Activated naive CD4-positive, alpha-beta T cell (primary cell): ENCODE data around the gene LZTS2.
A peak's percentile ranks its signal among the peaks of the same experiment; 100 is the strongest.

Experiments
- DNase-seq, 4 experiments: peaks; one replicate each; lab custom pipeline; 2025; lab: John Stamatoyannopoulos, UW

The LZTS2 gene

DNA sequence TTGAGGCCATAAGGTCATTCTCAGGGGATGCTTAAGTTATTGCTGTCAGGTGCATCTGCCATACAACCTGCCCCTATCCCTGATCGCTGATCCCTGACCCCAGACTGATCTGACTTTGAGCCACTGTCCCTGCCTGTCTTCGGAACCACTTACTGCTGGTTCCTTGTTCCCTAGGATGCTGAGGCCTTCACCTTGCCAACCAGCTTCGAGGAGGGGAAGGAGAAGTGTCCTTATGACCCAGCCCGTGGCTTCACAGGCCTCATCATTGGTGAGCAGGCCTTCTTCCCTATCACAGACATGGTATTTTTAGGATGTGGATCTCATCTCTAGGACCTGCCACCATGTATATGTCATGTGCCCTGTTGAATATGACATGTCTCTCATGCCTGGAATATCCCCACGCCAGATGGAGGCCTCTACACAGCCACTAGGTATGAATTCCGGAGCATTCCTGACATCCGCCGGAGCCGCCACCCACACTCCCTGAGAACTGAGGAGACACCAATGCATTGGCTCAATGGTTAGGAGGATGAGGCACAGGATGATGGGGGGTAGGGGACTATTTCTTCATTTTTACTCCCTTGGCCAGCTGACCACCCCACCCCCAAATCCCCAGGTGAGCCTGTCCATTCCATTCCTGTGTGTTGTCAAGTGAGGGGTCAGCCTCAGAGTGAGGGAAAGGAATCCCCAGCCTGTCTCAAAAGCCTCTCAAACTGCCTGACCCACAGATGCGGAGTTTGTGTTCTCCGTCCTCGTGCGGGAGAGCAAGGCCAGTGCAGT is 21.3 kb upstream of the LZTS2 start:
- no peak for DNase-seq

DNA sequence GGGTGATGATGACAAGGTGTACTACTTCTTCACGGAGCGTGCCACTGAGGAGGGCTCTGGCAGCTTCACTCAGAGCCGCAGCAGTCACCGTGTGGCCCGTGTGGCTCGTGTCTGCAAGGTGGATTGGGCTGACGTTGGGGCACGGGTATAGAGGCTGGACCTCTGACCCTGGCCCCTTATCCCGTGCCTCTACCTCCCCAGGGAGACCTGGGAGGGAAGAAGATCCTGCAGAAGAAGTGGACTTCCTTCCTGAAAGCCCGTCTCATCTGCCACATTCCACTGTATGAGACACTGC is 20.8 kb upstream of the LZTS2 start:
- DNase-seq: no peak

DNA sequence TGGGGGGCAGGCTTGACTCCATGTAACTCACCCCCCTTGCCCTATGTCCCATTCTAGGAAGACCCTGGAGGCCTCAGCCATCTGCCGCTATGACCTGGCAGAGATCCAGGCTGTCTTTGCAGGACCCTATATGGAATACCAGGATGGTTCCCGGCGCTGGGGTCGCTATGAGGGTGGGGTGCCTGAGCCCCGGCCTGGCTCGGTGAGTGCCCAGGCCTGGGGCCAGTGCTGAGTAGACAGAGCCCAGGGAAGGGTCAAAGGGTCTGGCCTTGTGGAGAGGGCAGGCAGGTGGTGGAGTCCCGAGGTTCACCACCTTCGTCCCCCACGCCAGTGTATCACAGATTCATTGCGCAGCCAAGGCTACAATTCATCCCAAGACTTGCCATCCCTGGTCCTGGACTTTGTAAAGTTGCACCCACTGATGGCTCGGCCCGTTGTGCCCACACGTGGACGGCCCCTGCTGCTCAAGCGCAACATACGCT is 19.8 kb upstream of the LZTS2 start:
- DNase-seq: no peak

DNA sequence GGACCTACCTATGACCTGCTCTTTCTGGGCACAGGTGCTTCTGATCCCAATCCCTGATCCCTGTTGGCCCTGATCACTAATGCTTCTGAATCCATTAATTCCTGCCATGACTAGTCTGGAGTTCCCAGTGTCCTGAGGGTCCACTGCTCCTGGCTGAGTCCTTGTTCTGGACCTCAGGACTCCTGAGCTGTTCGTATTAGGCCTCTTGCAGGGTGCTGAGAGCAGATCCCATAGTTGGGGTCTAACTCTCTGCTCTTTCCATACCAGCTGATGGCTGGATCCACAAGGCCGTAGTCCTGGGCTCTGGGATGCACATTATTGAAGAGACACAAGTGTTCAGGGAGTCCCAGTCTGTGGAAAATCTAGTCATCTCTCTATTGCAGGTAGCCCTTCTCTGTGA is 19.3 kb upstream of the LZTS2 start:
- DNase-seq: no peak

DNA sequence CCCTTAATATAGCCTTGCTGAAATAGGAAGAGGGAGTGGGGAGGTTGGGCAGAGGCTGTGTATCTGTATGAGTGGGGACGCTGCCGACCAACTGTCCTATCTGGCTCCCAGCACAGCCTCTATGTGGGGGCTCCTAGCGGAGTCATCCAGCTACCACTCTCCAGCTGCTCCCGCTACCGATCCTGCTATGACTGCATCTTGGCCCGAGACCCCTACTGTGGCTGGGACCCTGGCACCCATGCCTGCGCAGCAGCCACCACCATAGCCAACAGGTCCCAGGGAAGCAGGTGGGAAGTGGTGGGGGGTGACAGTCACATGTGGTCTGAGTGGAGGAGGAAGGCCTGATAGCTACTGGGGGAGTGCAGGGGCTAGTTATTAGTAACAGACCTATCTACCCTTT is 18.9 kb upstream of the LZTS2 start:
- no peak for DNase-seq

DNA sequence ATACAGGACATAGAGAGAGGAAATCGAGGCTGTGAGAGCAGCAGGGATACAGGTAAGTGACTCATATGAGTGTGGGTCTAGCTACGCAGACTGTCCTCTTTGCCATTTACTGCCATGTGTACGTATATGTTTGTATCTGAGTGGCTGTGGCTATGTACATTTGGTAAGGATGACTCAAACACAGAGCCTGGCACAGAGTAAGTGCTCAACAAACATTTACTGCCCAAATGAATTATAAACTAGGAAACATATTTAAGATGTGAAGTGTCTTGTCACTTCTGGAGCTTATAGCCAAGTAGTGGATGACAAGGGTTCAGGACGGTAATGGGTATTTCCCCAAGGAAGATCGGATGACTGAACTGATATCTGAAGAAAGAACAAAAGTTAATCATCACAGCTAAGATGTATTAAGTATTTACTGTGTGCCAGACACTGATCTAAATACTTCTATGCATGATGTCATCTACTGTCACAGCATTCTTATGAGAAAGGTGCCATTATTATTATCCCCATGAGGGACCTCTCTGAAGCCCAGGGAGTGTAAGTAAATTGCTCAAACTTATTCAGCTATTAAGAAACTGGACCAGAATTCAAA is 18.3 kb upstream of the LZTS2 start:
- DNase-seq: no peak

DNA sequence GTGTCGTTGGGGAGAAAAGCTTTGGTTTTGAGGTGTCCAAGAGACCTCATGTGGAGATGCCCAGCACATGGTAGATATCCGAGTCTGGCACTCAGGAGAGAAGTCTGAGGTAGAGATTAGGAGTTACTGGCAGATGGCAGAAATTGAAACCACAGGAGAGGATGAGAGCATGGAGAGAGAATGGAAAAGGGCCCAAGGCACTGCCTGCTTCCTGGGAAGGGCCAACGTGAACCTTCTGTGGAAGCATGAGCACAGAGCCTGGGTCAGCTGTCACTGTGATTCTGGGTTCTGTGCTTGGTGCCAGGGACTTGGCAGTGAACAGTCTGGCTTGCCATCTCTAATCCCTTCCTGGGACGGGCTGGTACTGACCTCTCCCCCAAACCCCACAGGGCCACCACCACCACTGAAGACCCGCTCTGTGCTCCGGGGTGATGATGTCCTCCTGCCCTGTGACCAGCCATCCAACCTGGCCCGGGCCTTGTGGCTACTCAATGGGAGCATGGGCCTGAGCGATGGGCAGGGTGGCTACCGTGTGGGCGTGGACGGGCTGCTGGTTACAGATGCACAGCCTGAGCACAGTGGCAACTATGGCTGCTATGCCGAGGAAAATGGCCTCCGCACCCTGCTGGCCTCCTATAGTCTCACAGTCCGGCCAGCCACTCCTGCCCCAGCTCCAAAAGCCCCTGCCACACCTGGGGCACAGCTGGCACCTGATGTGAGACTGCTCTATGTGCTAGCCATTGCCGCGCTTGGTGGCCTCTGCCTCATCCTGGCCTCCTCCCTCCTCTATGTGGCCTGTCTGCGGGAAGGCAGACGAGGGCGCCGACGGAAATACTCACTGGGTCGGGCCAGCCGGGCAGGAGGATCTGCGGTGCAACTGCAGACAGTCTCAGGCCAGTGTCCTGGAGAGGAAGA is 16.4 kb upstream of the LZTS2 start:
- no peak for DNase-seq

DNA sequence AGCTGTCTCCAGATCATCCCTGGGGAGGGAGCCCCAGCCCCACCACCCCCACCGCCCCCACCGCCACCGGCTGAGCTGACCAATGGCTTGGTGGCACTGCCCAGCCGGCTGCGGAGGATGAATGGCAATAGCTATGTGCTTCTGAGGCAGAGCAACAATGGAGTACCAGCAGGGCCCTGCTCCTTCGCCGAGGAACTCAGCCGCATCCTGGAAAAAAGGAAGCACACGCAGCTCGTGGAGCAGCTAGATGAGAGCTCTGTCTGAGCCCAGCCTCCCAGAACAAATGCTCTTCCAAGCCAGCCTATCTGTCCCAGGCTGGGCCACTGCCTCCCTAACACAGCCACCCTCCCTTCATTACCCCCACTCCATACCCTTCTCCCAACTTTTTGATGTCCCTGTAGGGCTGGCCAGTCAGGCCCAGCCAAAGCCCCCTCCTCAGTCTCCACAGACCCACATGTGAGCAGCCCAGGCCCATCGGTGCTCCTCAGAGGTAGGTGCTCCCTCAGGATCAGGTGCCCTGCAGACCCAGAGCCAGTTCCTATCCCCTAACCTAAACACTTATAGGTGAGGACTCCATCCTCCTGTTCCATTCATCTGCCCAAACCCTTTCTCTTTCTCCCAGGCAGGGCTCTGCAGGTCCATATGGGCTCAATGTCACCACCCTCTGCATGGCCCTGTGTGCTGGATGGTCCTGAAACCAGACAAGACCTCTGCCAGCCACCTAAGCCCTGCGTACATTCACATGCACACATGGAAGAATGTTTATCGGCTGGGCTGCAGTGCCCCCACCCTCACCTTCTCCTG is 15.5 kb upstream of the LZTS2 start:
- no peak for DNase-seq

DNA sequence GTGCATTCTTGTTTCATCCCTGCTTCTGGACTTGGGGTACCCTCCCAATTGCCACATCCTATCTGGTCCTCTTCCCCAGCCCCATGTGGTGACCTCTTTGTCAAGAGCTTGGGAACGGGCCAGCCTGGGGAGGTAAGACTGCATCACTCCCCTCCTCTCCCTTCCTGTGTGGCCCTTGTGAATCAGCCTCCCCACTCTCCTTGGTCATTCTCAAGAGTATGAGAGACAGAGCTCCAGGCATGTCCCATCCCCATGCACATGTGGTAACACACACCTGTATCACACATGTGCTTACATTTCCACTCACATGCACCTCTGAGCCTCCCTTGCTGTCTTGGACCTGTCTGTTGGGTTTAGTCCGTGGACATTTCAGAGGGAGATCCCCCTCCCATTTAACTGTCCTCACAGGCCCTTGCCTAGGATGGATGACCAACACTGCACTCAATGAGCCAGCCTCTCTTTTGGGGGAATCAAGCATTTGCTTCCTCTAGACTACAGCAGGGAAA is 14.9 kb upstream of the LZTS2 start:
- DNase-seq: no peak

DNA sequence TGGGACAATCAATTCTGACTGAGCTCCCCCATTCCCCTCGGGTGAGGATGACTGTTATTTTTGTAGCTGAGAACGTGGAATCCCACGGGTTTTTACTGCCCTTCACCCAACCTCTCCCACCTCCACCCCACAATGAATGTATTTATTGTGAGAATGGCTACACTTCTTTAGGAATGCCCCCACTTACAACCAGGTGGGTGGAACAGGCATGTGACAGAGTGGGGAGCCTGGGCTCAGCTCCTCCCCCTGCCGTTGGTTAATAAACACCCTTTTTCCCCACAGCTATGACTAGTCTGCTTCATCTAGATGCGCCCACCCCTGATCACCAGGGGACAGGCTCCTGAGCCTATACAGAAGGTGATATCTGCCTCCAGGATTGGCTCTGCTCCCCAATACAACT is 14.3 kb upstream of the LZTS2 start:
- DNase-seq: no peak

DNA sequence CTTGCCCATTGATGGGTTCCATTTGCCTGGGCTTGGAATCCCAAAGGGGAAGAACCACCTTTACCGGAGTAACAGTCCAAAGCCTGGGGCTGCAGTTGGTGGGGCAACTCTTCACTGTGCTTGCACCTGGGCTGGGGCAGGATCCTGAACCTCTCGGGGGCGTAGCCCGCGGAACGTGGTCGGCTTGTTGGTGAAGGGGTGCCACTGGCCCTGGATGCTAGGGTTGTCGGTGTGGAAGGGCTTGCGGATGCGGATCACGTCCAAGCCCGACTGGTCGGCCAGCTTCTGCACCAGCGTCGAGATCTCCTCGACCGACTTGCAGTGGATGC is 13.0 kb upstream of the LZTS2 start:
- DNase-seq: no peak

DNA sequence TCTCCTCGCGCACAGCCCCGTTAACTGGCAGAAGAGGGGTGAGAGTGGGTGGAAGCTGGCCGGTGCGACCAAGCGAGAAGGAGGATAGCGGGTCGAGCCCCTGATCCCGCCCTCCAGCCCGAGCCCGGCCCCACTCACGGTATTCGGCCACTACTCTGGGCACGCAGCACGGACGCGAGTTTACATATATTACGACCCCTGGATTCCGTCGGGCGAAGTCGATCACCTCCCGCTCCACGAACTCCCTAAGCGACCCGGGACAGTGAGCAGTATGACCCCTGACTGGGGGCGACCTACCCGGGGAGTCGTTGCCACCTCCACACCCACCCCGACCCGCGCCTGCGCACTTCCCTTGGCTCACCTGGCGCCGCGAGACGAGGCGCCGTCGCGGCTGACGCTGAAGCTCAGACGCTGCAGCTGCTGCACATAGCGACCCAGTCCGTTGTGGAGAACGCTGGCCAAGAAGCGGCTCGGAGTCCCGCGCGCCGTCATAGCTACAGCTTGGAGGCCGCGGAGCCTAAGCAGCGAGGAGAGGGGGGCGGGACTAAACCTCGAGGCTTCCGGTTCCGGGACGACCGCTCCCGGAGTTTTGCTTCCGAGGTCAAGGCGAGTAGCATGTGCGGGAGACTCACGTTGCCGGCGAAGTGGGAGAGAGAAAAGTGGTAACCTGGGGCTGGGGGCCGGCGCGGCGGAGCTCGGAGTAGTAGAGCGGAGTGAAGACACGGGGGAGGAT is 12.5 kb upstream of the LZTS2 start, which contains the start of the genes MRPL43 and TWNK:
MRPL43 (minus strand) TSS at position 546 of the 733 bp plus-strand sequence; CDS start at position 492, 54 bp downstream.
TWNK (plus strand) TSS at position 592 of the 733 bp plus-strand sequence. CDS start 668 bp downstream, outside the sequence.
- DNase-seq: peak; percentile 66 to 84 (median 76)

DNA sequence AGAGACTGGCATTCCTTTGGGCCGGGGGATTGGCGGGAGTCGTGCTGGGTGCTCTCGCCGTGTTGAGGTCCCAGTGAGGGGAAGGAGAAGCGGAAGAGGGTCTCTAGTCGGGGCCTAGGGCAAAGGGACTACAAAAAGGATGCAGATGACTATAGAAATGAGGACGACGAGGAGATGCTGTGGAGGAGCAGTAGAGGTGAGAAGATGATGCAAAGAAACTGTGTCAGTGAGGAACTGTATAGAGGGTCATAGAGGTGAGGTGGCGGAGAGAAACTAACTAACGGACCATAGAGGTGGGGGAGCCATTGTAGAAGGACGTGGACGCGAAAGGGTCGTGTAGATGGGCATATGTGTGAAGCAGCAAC is 11.9 kb upstream of the LZTS2 start:
- no peak for DNase-seq

DNA sequence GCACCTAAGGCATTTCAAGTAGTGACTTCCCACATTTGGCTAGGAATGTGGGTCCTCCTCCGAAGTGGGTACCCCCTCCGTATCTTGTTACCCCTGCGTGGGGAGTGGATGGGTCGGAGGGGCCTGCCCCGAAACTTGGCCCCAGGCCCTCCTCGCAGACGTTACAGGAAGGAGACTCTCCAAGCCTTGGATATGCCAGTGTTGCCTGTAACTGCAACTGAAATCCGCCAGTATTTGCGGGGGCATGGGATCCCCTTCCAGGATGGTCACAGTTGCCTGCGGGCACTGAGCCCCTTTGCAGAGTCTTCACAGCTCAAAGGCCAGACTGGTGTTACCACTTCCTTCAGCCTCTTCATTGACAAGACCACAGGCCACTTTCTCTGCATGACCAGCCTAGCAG is 11.4 kb upstream of the LZTS2 start:
- no peak for DNase-seq

DNA sequence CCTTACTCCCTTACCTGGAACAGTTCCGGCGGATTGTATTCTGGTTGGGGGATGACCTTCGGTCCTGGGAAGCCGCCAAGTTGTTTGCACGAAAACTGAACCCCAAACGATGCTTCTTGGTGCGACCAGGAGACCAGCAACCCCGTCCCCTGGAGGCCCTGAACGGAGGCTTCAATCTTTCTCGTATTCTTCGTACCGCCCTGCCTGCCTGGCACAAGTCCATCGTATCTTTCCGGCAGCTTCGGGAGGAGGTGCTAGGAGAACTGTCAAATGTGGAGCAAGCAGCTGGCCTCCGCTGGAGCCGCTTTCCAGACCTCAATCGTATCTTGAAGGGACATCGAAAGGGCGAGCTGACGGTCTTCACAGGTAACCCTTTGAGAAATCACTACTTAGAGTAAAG is 10.5 kb upstream of the LZTS2 start:
- no peak for DNase-seq

DNA sequence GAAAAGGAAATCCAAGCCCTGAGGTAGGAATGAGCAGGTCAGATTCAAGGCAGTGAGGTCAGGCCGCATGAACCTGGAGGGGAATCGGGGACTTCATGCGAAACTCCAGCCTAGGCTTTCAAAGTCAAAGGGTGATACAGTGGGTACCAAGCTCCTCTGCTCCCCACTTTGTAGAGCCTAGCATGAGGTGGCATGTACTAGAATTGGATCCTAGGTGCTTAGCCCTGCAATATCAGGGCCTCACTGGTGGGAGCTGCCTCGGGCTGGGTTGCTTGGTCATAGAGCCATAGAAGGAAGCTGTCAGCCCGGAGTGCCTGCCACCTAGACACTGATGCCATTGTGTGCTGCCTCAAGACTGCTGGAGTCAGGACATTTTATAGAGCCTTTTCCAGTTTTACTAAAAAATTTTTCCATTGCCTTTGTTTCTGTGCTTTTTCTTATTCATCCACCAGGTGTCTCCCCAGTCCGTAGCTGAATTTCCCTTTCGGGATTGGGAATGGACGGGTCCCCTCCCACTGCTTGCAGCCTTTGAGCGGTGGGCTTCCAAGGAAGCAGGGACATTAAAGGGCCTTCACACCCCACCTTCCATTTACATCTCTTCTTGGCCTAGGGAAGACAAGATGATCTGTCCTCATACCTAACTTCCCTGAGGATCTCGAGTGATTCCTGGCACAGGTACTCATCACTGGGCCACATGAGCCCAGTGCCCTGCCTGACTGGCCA is 5.5 kb upstream of the LZTS2 start:
- DNase-seq: no peak

DNA sequence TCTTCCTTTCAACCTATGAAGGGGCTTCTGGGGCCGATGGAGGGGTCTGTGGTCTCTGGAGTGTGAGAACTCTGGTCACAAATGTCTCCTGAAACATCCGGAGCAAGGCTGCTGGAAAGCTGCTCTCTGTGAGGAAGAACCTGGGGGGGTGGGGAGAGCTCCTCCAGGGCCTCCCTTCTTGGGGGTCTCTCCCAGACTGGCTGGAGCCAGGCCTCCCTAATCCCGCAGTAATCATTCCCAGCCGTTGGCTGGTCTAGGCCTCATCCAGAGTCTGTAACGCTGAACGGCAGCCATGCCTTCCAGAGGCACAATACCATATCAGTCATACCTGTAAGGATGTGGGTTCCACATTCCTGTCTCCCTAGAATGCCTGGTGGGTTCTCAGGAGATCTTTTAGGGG is 4.4 kb upstream of the LZTS2 start:
- DNase-seq: no peak

DNA sequence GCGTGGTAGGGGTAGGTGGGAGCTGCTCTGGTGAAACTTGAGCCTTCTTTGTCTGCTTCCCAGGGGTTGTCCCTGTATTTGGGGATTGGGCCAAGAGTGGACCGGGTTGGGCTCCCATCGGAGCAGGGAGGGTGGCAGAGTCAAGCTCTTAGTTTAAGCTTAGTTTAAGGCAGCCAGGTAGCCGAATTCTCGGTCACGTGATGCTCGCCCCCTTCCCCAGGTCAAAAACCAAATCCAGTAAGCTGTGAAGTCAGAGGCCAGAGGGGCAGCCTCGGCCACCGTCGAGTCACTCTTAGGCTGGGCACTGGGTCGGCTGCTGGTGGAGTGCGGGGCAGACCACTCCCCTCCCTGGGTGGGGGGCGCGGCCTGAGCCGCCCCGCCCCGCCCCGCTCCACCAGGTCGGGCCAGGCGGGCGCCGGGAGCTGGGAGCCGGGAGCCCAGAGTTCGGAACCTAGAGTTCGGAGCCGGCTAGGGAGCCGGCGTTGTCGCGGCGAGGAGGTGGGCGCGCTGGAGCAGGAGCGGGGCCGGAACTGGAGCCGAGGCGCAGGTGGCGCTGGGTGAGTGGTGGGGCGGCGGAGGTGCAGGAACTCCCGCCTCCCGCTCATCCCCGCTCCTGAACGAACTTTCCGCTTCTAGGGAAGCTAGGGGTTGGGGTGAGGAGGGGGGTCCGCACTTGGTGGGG is 2.8 kb upstream of the LZTS2 start:
- DNase-seq: peak in 2 of 4 experiments; percentile 25 to 52

DNA sequence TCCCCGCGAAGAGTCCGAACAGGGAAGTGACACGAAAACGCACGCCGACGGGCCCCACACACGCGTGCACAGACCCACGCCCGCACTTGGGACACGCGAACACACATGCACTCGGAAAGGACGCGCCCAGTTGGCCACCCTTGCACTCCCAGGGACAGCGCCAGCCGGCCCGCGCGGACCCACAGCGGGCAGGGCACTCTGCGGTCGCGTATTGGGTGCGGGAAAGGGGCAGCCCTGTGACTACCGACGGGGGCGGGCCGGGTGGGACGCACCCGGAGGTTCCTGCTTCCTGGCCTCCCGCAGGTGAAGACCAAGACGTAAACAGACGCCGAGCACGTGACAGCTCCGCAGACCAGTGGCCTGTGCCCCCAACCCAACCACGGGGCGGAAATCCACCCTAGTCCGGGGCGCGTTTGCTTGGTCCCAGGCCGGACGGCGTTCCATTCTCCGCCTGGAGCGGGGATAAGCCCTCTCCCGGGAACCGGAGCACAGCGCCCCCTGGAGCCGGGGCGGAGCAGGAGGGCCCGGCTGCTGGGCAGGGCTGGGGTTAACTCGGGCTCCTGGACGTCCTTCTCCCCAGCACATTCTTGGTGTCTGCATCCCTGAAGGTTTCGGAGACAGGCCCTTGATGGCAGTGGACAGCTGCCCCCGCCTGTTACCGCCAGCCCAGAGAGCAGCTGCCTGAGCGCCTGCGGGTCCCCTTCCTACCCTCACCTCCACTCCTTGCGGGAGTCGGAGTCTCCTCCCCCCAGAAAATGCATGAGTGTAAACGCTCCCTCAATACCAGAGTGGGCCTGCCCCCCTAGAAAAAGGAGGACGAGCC is 2.0 kb upstream of the LZTS2 start:
- peak; percentile 33 to 65 (median 54) for DNase-seq
